Liver (tissue), 9 donors: Measurements from ENCODE around the gene PRMT6. TPM values are rescaled to one million over a fixed set of nuclear protein-coding genes. Genes with fewer than 3 reads are reported as not detected.

Source experiments
- DNase-seq: peaks from one replicate; pipeline ENCODE4 v3.0.0-alpha.2; 2017; ENCODE audit warnings: low spot score
- H3K27ac ChIP-seq, 2 donors: one replicate each; pipeline ENCODE4 v1.7.0; 2013; ENCODE audit warnings: inconsistent platforms in 2 of 2, low read length in 2 of 2, control low read depth in 1 of 2, low read depth in 1 of 2, mild to moderate bottlenecking in 1 of 2
- H3K27me3 ChIP-seq, 4 donors: one replicate each; pipeline versions ENCODE4 v1.6.1 to v1.7.0; 2013; ENCODE audit warnings: low read length in 3 of 4, inconsistent platforms in 1 of 4, mild to moderate bottlenecking in 1 of 4, moderate library complexity in 1 of 4; ENCODE audit not compliant: control insufficient read depth in 4 of 4, insufficient read depth in 4 of 4
- H3K36me3 ChIP-seq, 4 donors: one replicate each; pipeline versions ENCODE4 v1.6.1 to v1.7.0; 2013; ENCODE audit warnings: low read length in 3 of 4, mild to moderate bottlenecking in 3 of 4, low read depth in 1 of 4, moderate library complexity in 1 of 4; ENCODE audit not compliant: control insufficient read depth in 4 of 4, insufficient read depth in 3 of 4
- H3K4me1 ChIP-seq, 4 donors: one replicate each; pipeline versions ENCODE4 v1.6.1 to v1.7.0; 2013; ENCODE audit warnings: low read length in 3 of 4, mild to moderate bottlenecking in 3 of 4, moderate library complexity in 1 of 4; ENCODE audit not compliant: control insufficient read depth in 4 of 4, insufficient read depth in 4 of 4
- H3K4me3 ChIP-seq, 3 donors: one replicate each; pipeline versions ENCODE4 v1.6.1 to v1.7.0; 2013; ENCODE audit warnings: low read length in 3 of 3, control low read depth in 1 of 3, low read depth in 1 of 3, mild to moderate bottlenecking in 1 of 3
- H3K9ac ChIP-seq, 2 donors: one replicate each; pipeline ENCODE4 v1.7.0; 2013; ENCODE audit warnings: low read length in 2 of 2, mild to moderate bottlenecking in 2 of 2, moderate library complexity in 2 of 2, control low read depth in 1 of 2, low read depth in 1 of 2
- H3K9me3 ChIP-seq, 4 donors: one replicate each; pipeline versions ENCODE4 v1.6.1 to v1.7.0; 2013; ENCODE audit warnings: low read length in 3 of 4; ENCODE audit not compliant: control insufficient read depth in 4 of 4
- EGR1 ChIP-seq, 2 donors: IDR thresholded peaks; 2 replicates each; pipeline ENCODE4 v1.6.1; 2016 to 2018; ENCODE audit warnings: antibody characterized with exemption in 2 of 2, low read depth in 2 of 2
- FOXA1 ChIP-seq: IDR thresholded peaks from 2 replicates; pipeline ENCODE4 v1.6.1; 2016; ENCODE audit warnings: antibody characterized with exemption
- FOXA2 ChIP-seq: IDR thresholded peaks from 2 replicates; pipeline ENCODE4 v1.6.1; 2016; ENCODE audit warnings: antibody characterized with exemption
- GABPA ChIP-seq, 2 donors: IDR thresholded peaks in 1 of 2; conservative IDR thresholded peaks in 1 of 2; 2 replicates each; pipeline ENCODE4 v1.6.1; 2016; ENCODE audit warnings: antibody characterized with exemption in 2 of 2, mild to moderate bottlenecking in 1 of 2, moderate library complexity in 1 of 2
- HNF4A ChIP-seq, 2 donors: conservative IDR thresholded peaks; 2 replicates each; pipeline ENCODE4 v1.6.1; 2016; ENCODE audit warnings: antibody characterized with exemption in 2 of 2, mild to moderate bottlenecking in 2 of 2
- HNF4G ChIP-seq: IDR thresholded peaks from 2 replicates; pipeline ENCODE4 v1.6.1; 2016; ENCODE audit warnings: antibody characterized with exemption
- JUND ChIP-seq, 2 donors: IDR thresholded peaks; 2 replicates each; pipeline ENCODE4 v1.6.1; 2016; ENCODE audit warnings: antibody characterized with exemption in 2 of 2
- NR2F2 ChIP-seq: IDR thresholded peaks from 2 replicates; pipeline ENCODE4 v1.6.1; 2016; ENCODE audit warnings: antibody characterized with exemption
- RAD21 ChIP-seq, 2 donors: IDR thresholded peaks; 2 replicates each; pipeline ENCODE4 v1.6.1; 2016; ENCODE audit warnings: antibody characterized with exemption in 2 of 2, mild to moderate bottlenecking in 2 of 2
- RXRA ChIP-seq, 2 donors: IDR thresholded peaks; 2 replicates each; pipeline ENCODE4 v1.6.1; 2017 to 2018; ENCODE audit warnings: antibody characterized with exemption in 2 of 2, mild to moderate bottlenecking in 1 of 2
- SP1 ChIP-seq: IDR thresholded peaks from 2 replicates; pipeline ENCODE4 v1.6.1; 2018; ENCODE audit warnings: antibody characterized with exemption, mild to moderate bottlenecking
- TAF1 ChIP-seq: conservative IDR thresholded peaks from 2 replicates; pipeline ENCODE4 v1.6.1; 2016; ENCODE audit warnings: antibody characterized with exemption, mild to moderate bottlenecking
- YY1 ChIP-seq: IDR thresholded peaks from 2 replicates; pipeline ENCODE4 v1.6.1; 2016; ENCODE audit warnings: antibody characterized with exemption, mild to moderate bottlenecking
- WGBS: extraction: QIAGEN DNeasy Blood & Tissue Kit; methylation state at CpG from one replicate; pipeline ENCODE4 v1.1.7; 2013; 5-methylcytosine and 5-hydroxymethylcytosine counted together
- polyA plus RNA-seq, 2 donors: library from polyadenylated mRNA; stranded (reverse) in 1 of 2; unstranded in 1 of 2; fragments of 200-250 nt in 1 of 2; fragments of >200 nt in 1 of 2; fragmentation: Nextera tagmentation in 1 of 2; extraction: Ambion mirVana in 1 of 2; gene quantifications; one replicate each; pipeline versions ENCODE4 v1.2.1 to v1.2.3, GENCODE V29; 2013 to 2015
- total RNA-seq, 2 donors: library from RNA; depleted of rRNA; stranded (reverse); fragments of >200 nt; gene quantifications; one replicate each; pipeline ENCODE4 v1.2.3, GENCODE V29; 2014
- TF ChIP-seq, protein P1 (sequence below): IDR thresholded peaks from 2 replicates; pipeline ENCODE4 v1.6.1; 2016; ENCODE audit warnings: antibody characterized with exemption
- TF ChIP-seq, protein P2 (sequence below): IDR thresholded peaks from 2 replicates; pipeline ENCODE4 v1.6.1; 2016; ENCODE audit warnings: antibody characterized with exemption
- TF ChIP-seq, protein P3 (sequence below): IDR thresholded peaks from 2 replicates; pipeline ENCODE4 v1.6.1; 2016; ENCODE audit warnings: antibody characterized with exemption, mild to moderate bottlenecking
- TF ChIP-seq, protein P4 (sequence below): IDR thresholded peaks from 2 replicates; pipeline ENCODE4 v1.6.1; 2016; ENCODE audit warnings: antibody characterized with exemption
- TF ChIP-seq, protein P5 (sequence below): fragments of 150-350 bp; IDR thresholded peaks from 2 replicates; pipeline ENCODE4 v1.5.1; 2017; ENCODE audit warnings: improper control_type of control experiment, low read depth, low read length; ENCODE audit not compliant: missing input control
- donor health status: healthy.
- donor health status: healthy.
- donor health status: healthy.
- donor health status: healthy.
- donor health status: healthy.

PRMT6 gene
- total and polyA plus RNA-seq, 4 donors = 8.5 to 15.2 (median 14.4) TPM

DNA sequence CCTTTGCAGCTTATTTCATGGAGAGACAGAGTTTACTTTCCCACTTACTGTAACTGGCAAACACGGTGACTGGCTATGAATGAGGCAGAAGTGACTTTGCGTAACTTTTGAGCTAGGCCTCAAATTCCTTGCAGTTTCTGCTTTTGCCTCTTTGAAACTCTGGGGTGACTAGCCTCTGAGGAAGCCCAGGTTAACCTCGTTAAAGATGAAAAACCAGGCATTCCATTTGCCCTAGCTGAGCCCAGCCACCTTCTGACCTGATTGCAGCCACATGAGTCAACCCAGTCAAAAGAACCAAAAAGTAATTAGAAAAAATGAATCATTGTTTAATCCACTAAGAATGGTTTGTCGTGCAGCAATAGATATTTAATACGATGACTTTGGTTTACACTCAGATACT, 20.4 kb downstream of the PRMT6 start:
- no peaks in the 10 kb centered on the region for H3K9me3 ChIP-seq
- no peak overlapping the region for H3K9ac ChIP-seq
- no peak for TF ChIP-seq EGR1 (IDR thresholded peaks at IDR 0.05; ENCODE audit: low read depth in 2 of 2)
- TF ChIP-seq JUND (IDR thresholded peaks at IDR 0.05) = no peak
- DNase-seq = no peak
- 72% methylated on average over 5 of the region's 5 CpGs for WGBS
- no peaks in the 10 kb centered on the region for H3K36me3 ChIP-seq
- H3K27me3 ChIP-seq = peaks cover 0 to 3% (median 0%) of the 10 kb centered on the region in 4 donors
- no peak overlapping the region for H3K4me3 ChIP-seq
- H3K4me1 ChIP-seq = no peaks in the 10 kb centered on the region
- no peak overlapping the region for H3K27ac ChIP-seq

DNA sequence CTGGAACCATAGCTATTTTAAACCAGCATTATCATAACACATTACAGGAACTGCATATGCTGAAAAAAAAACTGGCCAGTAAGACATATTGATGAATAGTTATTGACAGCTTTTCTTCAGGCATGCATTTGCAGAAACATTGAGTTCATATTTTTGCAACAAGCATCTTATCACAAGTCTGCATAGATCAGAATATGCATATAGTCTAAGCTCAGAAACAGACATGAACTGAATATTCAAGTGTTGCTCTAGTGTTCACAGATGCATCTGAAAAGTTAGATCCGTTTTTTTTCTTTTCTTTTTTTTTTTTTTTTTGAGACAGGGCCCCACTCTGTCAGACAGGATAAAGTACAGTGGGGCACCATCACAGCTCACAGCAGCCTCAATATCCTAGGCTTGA, 22.8 kb downstream of the PRMT6 start:
- Histone ChIP-seq H3K4me3 (no peak overlapping the region), H3K27ac (no peak overlapping the region), H3K27me3 (peaks cover 0 to 3% (median 0%) of the 10 kb centered on the region in 4 donors), H3K4me1 (no peaks in the 10 kb centered on the region), H3K36me3 (no peaks in the 10 kb centered on the region), H3K9ac (no peak overlapping the region), H3K9me3 (peaks cover 0 to 4% (median 2%) of the 10 kb centered on the region in 4 donors)
- WGBS = 27% methylated on average over 1 of the region's 1 CpG
- no peak for DNase-seq
- no peak for TF ChIP-seq GABPA (IDR thresholded peaks at IDR 0.05 in 1 of 2, conservative IDR thresholded peaks at IDR 0.05 in 1 of 2)
- no peak for TF ChIP-seq RAD21 (IDR thresholded peaks at IDR 0.05)
- TF ChIP-seq RXRA (IDR thresholded peaks at IDR 0.05) = no peak
- no peak for TF ChIP-seq SP1
- TF ChIP-seq YY1 = no peak
- TF ChIP-seq HNF4G = no peak
- TF ChIP-seq FOXA1 = no peak
- TF ChIP-seq, protein P1, sequence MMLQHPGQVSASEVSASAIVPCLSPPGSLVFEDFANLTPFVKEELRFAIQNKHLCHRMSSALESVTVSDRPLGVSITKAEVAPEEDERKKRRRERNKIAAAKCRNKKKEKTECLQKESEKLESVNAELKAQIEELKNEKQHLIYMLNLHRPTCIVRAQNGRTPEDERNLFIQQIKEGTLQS = no peak
- TF ChIP-seq NR2F2 = no peak
- no peak for TF ChIP-seq HNF4A (conservative IDR thresholded peaks at IDR 0.05)
- TF ChIP-seq, protein P2, sequence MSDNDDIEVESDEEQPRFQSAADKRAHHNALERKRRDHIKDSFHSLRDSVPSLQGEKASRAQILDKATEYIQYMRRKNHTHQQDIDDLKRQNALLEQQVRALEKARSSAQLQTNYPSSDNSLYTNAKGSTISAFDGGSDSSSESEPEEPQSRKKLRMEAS = no peak
- no peak for TF ChIP-seq FOXA2
- no peak for TF ChIP-seq TAF1

DNA sequence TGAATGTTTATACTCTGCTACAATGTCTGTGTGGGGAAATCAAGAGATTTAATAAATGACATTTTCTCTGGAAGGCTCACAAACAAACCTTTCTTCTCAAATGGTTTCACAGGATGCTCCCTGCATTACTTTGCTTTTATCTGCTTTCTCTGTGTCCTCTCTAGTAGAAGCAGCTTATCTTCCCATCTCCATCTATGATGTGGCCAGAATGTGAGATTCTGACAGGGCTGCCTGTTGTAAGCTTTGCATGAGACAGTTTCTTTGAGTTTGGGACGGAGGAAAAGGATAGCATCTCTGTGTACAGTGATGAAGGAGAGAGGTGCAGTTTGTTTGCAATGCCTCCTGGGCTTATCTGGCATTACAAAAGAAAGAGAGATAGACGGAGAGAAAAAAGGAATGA, 24.6 kb downstream of the PRMT6 start:
- Histone ChIP-seq H3K4me3 (no peak overlapping the region), H3K9ac (no peak overlapping the region), H3K36me3 (no peaks in the 10 kb centered on the region), H3K9me3 (peaks cover 0 to 9% (median 3%) of the 10 kb centered on the region in 4 donors), H3K4me1 (no peaks in the 10 kb centered on the region), H3K27me3 (peaks cover 0 to 3% (median 0%) of the 10 kb centered on the region in 4 donors), H3K27ac (no peak overlapping the region)
- DNase-seq = no peak
- TF ChIP-seq EGR1 (IDR thresholded peaks at IDR 0.05; ENCODE audit: low read depth in 2 of 2) (no peak), JUND (IDR thresholded peaks at IDR 0.05) (no peak), HNF4G (no peak), FOXA1 (no peak), YY1 (no peak), RAD21 (IDR thresholded peaks at IDR 0.05) (no peak), NR2F2 (no peak), FOXA2 (no peak), RXRA (IDR thresholded peaks at IDR 0.05) (no peak), HNF4A (conservative IDR thresholded peaks at IDR 0.05) (no peak), SP1 (no peak)
- TF ChIP-seq, protein P3, sequence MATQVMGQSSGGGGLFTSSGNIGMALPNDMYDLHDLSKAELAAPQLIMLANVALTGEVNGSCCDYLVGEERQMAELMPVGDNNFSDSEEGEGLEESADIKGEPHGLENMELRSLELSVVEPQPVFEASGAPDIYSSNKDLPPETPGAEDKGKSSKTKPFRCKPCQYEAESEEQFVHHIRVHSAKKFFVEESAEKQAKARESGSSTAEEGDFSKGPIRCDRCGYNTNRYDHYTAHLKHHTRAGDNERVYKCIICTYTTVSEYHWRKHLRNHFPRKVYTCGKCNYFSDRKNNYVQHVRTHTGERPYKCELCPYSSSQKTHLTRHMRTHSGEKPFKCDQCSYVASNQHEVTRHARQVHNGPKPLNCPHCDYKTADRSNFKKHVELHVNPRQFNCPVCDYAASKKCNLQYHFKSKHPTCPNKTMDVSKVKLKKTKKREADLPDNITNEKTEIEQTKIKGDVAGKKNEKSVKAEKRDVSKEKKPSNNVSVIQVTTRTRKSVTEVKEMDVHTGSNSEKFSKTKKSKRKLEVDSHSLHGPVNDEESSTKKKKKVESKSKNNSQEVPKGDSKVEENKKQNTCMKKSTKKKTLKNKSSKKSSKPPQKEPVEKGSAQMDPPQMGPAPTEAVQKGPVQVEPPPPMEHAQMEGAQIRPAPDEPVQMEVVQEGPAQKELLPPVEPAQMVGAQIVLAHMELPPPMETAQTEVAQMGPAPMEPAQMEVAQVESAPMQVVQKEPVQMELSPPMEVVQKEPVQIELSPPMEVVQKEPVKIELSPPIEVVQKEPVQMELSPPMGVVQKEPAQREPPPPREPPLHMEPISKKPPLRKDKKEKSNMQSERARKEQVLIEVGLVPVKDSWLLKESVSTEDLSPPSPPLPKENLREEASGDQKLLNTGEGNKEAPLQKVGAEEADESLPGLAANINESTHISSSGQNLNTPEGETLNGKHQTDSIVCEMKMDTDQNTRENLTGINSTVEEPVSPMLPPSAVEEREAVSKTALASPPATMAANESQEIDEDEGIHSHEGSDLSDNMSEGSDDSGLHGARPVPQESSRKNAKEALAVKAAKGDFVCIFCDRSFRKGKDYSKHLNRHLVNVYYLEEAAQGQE = no peak
- TF ChIP-seq, protein P4, sequence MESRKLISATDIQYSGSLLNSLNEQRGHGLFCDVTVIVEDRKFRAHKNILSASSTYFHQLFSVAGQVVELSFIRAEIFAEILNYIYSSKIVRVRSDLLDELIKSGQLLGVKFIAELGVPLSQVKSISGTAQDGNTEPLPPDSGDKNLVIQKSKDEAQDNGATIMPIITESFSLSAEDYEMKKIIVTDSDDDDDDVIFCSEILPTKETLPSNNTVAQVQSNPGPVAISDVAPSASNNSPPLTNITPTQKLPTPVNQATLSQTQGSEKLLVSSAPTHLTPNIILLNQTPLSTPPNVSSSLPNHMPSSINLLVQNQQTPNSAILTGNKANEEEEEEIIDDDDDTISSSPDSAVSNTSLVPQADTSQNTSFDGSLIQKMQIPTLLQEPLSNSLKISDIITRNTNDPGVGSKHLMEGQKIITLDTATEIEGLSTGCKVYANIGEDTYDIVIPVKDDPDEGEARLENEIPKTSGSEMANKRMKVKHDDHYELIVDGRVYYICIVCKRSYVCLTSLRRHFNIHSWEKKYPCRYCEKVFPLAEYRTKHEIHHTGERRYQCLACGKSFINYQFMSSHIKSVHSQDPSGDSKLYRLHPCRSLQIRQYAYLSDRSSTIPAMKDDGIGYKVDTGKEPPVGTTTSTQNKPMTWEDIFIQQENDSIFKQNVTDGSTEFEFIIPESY = no peak
- TF ChIP-seq, protein P1 = no peak
- TF ChIP-seq, protein P5, sequence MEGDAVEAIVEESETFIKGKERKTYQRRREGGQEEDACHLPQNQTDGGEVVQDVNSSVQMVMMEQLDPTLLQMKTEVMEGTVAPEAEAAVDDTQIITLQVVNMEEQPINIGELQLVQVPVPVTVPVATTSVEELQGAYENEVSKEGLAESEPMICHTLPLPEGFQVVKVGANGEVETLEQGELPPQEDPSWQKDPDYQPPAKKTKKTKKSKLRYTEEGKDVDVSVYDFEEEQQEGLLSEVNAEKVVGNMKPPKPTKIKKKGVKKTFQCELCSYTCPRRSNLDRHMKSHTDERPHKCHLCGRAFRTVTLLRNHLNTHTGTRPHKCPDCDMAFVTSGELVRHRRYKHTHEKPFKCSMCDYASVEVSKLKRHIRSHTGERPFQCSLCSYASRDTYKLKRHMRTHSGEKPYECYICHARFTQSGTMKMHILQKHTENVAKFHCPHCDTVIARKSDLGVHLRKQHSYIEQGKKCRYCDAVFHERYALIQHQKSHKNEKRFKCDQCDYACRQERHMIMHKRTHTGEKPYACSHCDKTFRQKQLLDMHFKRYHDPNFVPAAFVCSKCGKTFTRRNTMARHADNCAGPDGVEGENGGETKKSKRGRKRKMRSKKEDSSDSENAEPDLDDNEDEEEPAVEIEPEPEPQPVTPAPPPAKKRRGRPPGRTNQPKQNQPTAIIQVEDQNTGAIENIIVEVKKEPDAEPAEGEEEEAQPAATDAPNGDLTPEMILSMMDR = no peak
- WGBS = 41% methylated on average over 2 of the region's 2 CpGs
